A549 (cell line): Measurements from ENCODE around the gene GPSM3. TPM values are rescaled to one million over a fixed set of nuclear protein-coding genes. Genes with fewer than 3 reads are reported as not detected.
A peak's percentile ranks its signal among the peaks of the same experiment; 100 is the strongest.

ENCODE experiments used
- ATAC-seq, 2 experiments: fragments of 200-7000 bp in 1 of 2; fragments of >200 bp in 1 of 2; cut with Nextera tagmentation in 1 of 2; cut with Tn5 transposase in 1 of 2; 3 replicates each; pipeline versions ENCODE4 v1.8.0 to v1.9.1; 2018 to 2020; ENCODE audit warnings: mild to moderate bottlenecking in 1 of 2, moderate library complexity in 1 of 2
- CTCF ChIA-PET: fragments of 300-600 bp; sonication (Branson Sonifier 250); formaldehyde crosslinking; extraction: SDS; loops from one replicate; lab custom pipeline; 2021; ENCODE audit warnings: antibody characterized with exemption, inconsistent platforms; lab: Yijun Ruan, JAX
- POLR2A ChIA-PET: fragments of 350-600 bp; formaldehyde crosslinking; extraction: SDS; loops from one replicate; lab custom pipeline; 2021; ENCODE audit warnings: antibody characterized with exemption, inconsistent platforms; lab: Yijun Ruan, JAX
- DNase-seq, 2 experiments: peaks; one replicate each; pipeline versions ENCODE4 v3.0.0 to v3.0.0-alpha.2; 2011 to 2016; ENCODE audit warnings: low read depth in 1 of 2, low spot score in 1 of 2
- FAIRE-seq: peaks from 2 replicates; lab custom pipeline; 2011; peaks lifted over from hg19 to GRCh38; lab: Jason Lieb, UNC
- H3K27ac ChIP-seq, 2 experiments: fragments of >200 bp; sonication (Bioruptor Twin); formaldehyde crosslinking; 3 replicates each; pipeline ENCODE4 v1.5.1; 2016 to 2017
- H3K4me1 ChIP-seq: fragments of >200 bp; sonication (Bioruptor Twin); formaldehyde crosslinking; 3 replicates; pipeline ENCODE4 v1.6.1; 2016
- H3K4me2 ChIP-seq: fragments of >200 bp; sonication (Bioruptor Twin); formaldehyde crosslinking; 3 replicates; pipeline ENCODE4 v1.6.1; 2016
- H3K4me3 ChIP-seq: fragments of >200 bp; sonication (Bioruptor Twin); formaldehyde crosslinking; 3 replicates; pipeline ENCODE4 v1.5.1; 2016
- H3K9me3 ChIP-seq: fragments of >200 bp; sonication (Bioruptor Twin); formaldehyde crosslinking; 3 replicates; pipeline ENCODE4 v1.6.1; 2016
- CHD2 ChIP-seq: fragments of 150-350 bp; IDR thresholded peaks from 2 replicates; pipeline ENCODE4 v1.6.1; 2014; ENCODE audit warnings: low read length; ENCODE audit not compliant: partially characterized antibody
- CHD4 ChIP-seq: fragments of 200-600 bp; sonication (generic); IDR thresholded peaks from 2 replicates; pipeline ENCODE4 v1.6.1; 2016; ENCODE audit warnings: antibody characterized with exemption, mild to moderate bottlenecking, borderline replicate concordance
- E2F6 ChIP-seq: IDR thresholded peaks from 2 replicates; pipeline ENCODE4 v1.6.1; 2012; ENCODE audit warnings: low read depth, borderline replicate concordance
- ELK1 ChIP-seq: fragments of 150-350 bp; IDR thresholded peaks from 2 replicates; pipeline ENCODE4 v1.6.1; 2014; ENCODE audit warnings: low read depth, mild to moderate bottlenecking, low read length
- FOSL2 ChIP-seq, 2 experiments: fragments of 450-650 bp in 1 of 2; fragments of >200 bp in 1 of 2; sonication (Bioruptor Twin) in 1 of 2; formaldehyde crosslinking; IDR thresholded peaks; 2 replicates each; pipeline versions ENCODE4 v1.5.0 to v1.6.1; 2016 to 2020; ENCODE audit warnings: mild to moderate bottlenecking in 1 of 2, moderate library complexity in 1 of 2
- HEYL ChIP-seq: fragments of 250-450 bp; sonication (Bioruptor Pico); IDR thresholded peaks from 2 replicates; pipeline ENCODE4 v1.8.0; 2021; ENCODE audit warnings: mild to moderate bottlenecking, moderate library complexity
- HMGXB4 ChIP-seq: fragments of 250-450 bp; sonication (Bioruptor Pico); IDR thresholded peaks from 2 replicates; pipeline ENCODE4 v1.5.0; 2021; ENCODE audit warnings: mild to moderate bottlenecking, moderate library complexity, borderline replicate concordance
- HOXB5 ChIP-seq: fragments of 250-450 bp; sonication (Bioruptor Pico); IDR thresholded peaks from 2 replicates; pipeline ENCODE4 v1.5.0; 2020; ENCODE audit warnings: mild to moderate bottlenecking, moderate library complexity
- JUN ChIP-seq, 2 experiments: fragments of >200 bp; sonication (Bioruptor Twin); formaldehyde crosslinking; IDR thresholded peaks; 2 replicates in 1 of 2; 3 replicates in 1 of 2; pipeline ENCODE4 v1.6.1; 2016 to 2017
- JUNB ChIP-seq: fragments of >200 bp; sonication (Bioruptor Twin); formaldehyde crosslinking; IDR thresholded peaks from 2 replicates; pipeline ENCODE4 v1.6.1; 2016
- KDM5A ChIP-seq: fragments of 200-600 bp; sonication (generic); IDR thresholded peaks from 2 replicates; pipeline ENCODE4 v1.6.1; 2016; ENCODE audit warnings: antibody characterized with exemption, mild to moderate bottlenecking
- MAFK ChIP-seq: fragments of 450-650 bp; IDR thresholded peaks from 2 replicates; pipeline ENCODE4 v1.6.1; 2014; ENCODE audit not compliant: partially characterized antibody
- MAX ChIP-seq: IDR thresholded peaks from 2 replicates; pipeline ENCODE4 v1.6.1; 2012
- MAZ ChIP-seq: fragments of 150-350 bp; IDR thresholded peaks from 2 replicates; pipeline ENCODE4 v1.6.1; 2014; ENCODE audit warnings: antibody characterized with exemption, low read depth, low read length, borderline replicate concordance
- MYC ChIP-seq: IDR thresholded peaks from 2 replicates; pipeline ENCODE4 v1.6.1; 2012; ENCODE audit warnings: mild to moderate bottlenecking, inconsistent platforms, low read length, improper control_type of control experiment, borderline replicate concordance
- NFE2L2 ChIP-seq: fragments of 150-350 bp; conservative IDR thresholded peaks from 2 replicates; pipeline ENCODE4 v1.6.1; 2014; ENCODE audit warnings: low read length
- PHF8 ChIP-seq: fragments of 200-600 bp; sonication (generic); IDR thresholded peaks from 2 replicates; pipeline ENCODE4 v1.6.1; 2016; ENCODE audit warnings: low read depth, mild to moderate bottlenecking, antibody characterized with exemption, moderate library complexity, borderline replicate concordance
- POLR2A ChIP-seq: IDR thresholded peaks from 2 replicates; pipeline ENCODE4 v1.6.1; 2012; ENCODE audit warnings: mild to moderate bottlenecking, low read length
- POLR2AphosphoS2 ChIP-seq: conservative IDR thresholded peaks from 2 replicates; pipeline ENCODE4 v1.6.1; 2012; ENCODE audit warnings: low read length, improper control_type of control experiment, inconsistent platforms
- RAD21 ChIP-seq, 2 experiments: fragments of >200 bp in 1 of 2; sonication (Bioruptor Twin) in 1 of 2; formaldehyde crosslinking in 1 of 2; IDR thresholded peaks in 1 of 2; conservative IDR thresholded peaks in 1 of 2; 2 replicates in 1 of 2; 3 replicates in 1 of 2; pipeline ENCODE4 v1.6.1; 2012 to 2018; ENCODE audit warnings: inconsistent platforms in 1 of 2
- RCOR1 ChIP-seq: fragments of 150-350 bp; IDR thresholded peaks from 2 replicates; pipeline ENCODE4 v1.6.1; 2014; ENCODE audit warnings: antibody characterized with exemption, low read length, low read depth
- REST ChIP-seq: fragments of 200-600 bp; sonication (generic); IDR thresholded peaks from 2 replicates; pipeline ENCODE4 v1.6.1; 2016; ENCODE audit warnings: antibody characterized with exemption, mild to moderate bottlenecking, moderate library complexity
- SMC3 ChIP-seq: fragments of >200 bp; sonication (Bioruptor Twin); formaldehyde crosslinking; IDR thresholded peaks from 3 replicates; pipeline ENCODE4 v1.6.1; 2018; ENCODE audit warnings: inconsistent platforms
- USF2 ChIP-seq: fragments of 450-650 bp; IDR thresholded peaks from 2 replicates; pipeline ENCODE4 v1.6.1; 2014; ENCODE audit warnings: antibody characterized with exemption
- WGBS: methylation state at CpG from one replicate; pipeline ENCODE4 v1.1.6; 2017; ENCODE audit errors: missing lambda C conversion rate; 5-methylcytosine and 5-hydroxymethylcytosine counted together
- polyA plus RNA-seq, 4 experiments: library from polyadenylated mRNA; depleted of rRNA in 3 of 4; stranded (reverse); fragments of >200 nt; fragmentation: RNase III in 1 of 4; extraction: RNeasy Plus Mini Kit Qiagen cat#74134 plus additional on column Dnase treatment in 1 of 4; gene quantifications; 2 replicates in 3 of 4; 3 replicates in 1 of 4; pipeline ENCODE4 v1.2.3, GENCODE V29; 2011 to 2017

GPSM3 gene
- polyA plus RNA-seq, 2 of the 4 experiments (the other 2 are of a cell fraction), result 0.19 to 0.36 TPM

- FAIRE-seq (no peak), DNase-seq (peak in 1 of 2 experiments; percentile 35), ATAC-seq (no peak)
- Histone ChIP-seq H3K4me2 (peak overlapping the region; percentile 76), H3K4me3 (peak overlapping the region; percentile 74), H3K9me3 (no peaks in the 10 kb centered on the region), H3K27ac (peak overlapping the region; percentile 94), H3K4me1 (peaks cover 24% of the 10 kb centered on the region)
- TF ChIP-seq RCOR1 (no peak), NFE2L2 (no peak), RAD21 (conservative IDR thresholded peaks at IDR 0.05 in 1 of 2, IDR thresholded peaks at IDR 0.05 in 1 of 2) (no peak), SMC3 (no peak), JUNB (no peak)
- CTCF ChIA-PET, result interaction anchor here (0.8 to 1.8 kb wide), 3 partner anchors 19 to 87 kb away, joined by 3 to 4 read pairs (median 3); no protein-coding TSS in a partner anchor
- 94% methylated on average over 17 of the region's 28 CpGs for WGBS
- POLR2A ChIA-PET, result no interaction called here
Measured at GRCh38 chr6:32196682-32197616, 4.5 kb upstream of the GPSM3 start.

- ChIA-PET POLR2A (interaction anchor here (0.5 to 1.7 kb wide), 12 partner anchors 8 to 1111 kb away, joined by 3 to 24 read pairs (median 4); partner anchors contain the start of genes AGPAT1, ATF6B and FKBPL), CTCF (interaction anchor here (0.6 to 2.2 kb wide), 11 partner anchors 9 to 78 kb away, joined by 3 to 17 read pairs (median 4); partner anchors contain the start of genes EGFL8 and FKBPL)
- Histone ChIP-seq H3K4me3 (peak overlapping the region; percentile 74), H3K4me2 (peak overlapping the region; percentile 76), H3K9me3 (no peaks in the 10 kb centered on the region), H3K27ac (peak overlapping the region; percentile 94), H3K4me1 (peaks cover 24% of the 10 kb centered on the region)
- FAIRE-seq, result no peak
- no peak for TF ChIP-seq FOSL2 (IDR thresholded peaks at IDR 0.05)
- peak; percentile 58; the same call in 1 of the 2 replicates for TF ChIP-seq FOSL2 (CRISPR knock-in tag; IDR thresholded peaks at IDR 0.05)
- TF ChIP-seq REST, result peak; percentile 9; the same call in 1 of the 2 replicates
- peak; percentile 63 for TF ChIP-seq POLR2A
- no peak for TF ChIP-seq HOXB5 (CRISPR knock-in tag)
- peak; percentile 81 for TF ChIP-seq MAX
- peak; percentile 78; the same call in 1 of the 2 replicates for TF ChIP-seq MYC
- no peak for TF ChIP-seq ELK1
- TF ChIP-seq CHD2, result peak; percentile 39
- TF ChIP-seq USF2, result peak; percentile 34; the same call in 1 of the 2 replicates
- no peak for TF ChIP-seq POLR2AphosphoS2
- peak; percentile 98 for TF ChIP-seq MAFK
- peak in 1 of 2 experiments; percentile 57; a peak in 3 of 5 replicates for TF ChIP-seq JUN (IDR thresholded peaks at IDR 0.05)
- no peak for TF ChIP-seq HEYL (CRISPR knock-in tag)
- TF ChIP-seq MAZ, result no peak
- TF ChIP-seq HMGXB4 (CRISPR knock-in tag), result no peak
- peak; percentile 78; the same call in 1 of the 2 replicates for TF ChIP-seq E2F6
- no peak for TF ChIP-seq CHD4
- TF ChIP-seq KDM5A, result no peak
- TF ChIP-seq PHF8, result peak; percentile 56; the same call in 1 of the 2 replicates
- ATAC-seq, result peak; percentile 89 to 91
- peak; percentile 53 to 82 for DNase-seq
- WGBS, result 1% methylated on average over 37 of the region's 58 CpGs
Measured at GRCh38 chr6:32195902-32196681, 3.6 kb upstream of the GPSM3 start.
